Measurements from ENCODE around the gene GAGE12D. TPM values are rescaled to one million over a fixed set of nuclear protein-coding genes. Genes with fewer than 3 reads are reported as not detected.
A peak's percentile ranks its signal among the peaks of the same experiment; 100 is the strongest.
"Not testable (repeated sequence)": the region's sequence is repeated elsewhere in the genome, so short reads cannot be mapped to it uniquely, and the experiment has no call there.

Gene GAGE12D
- total and polyA plus RNA-seq, 2 donors: not detected

- not testable (repeated sequence) for H3K4me3 ChIP-seq (ENCODE audit: low read length in 2 of 2); H3K27ac ChIP-seq (ENCODE audit: low read depth in 1 of 2, low read length in 1 of 2); H3K36me3 ChIP-seq (ENCODE audit: control insufficient read depth in 2 of 2, insufficient read depth in 2 of 2, low read length in 1 of 2); H3K4me1 ChIP-seq (ENCODE audit: control insufficient read depth in 2 of 2, insufficient read depth in 2 of 2, low read length in 2 of 2); H3K27me3 ChIP-seq (ENCODE audit: control insufficient read depth in 2 of 2, insufficient read depth in 1 of 2, low read length in 1 of 2); H3K9me3 ChIP-seq (ENCODE audit: control insufficient read depth in 2 of 2, insufficient read depth in 1 of 2, low read length in 1 of 2)
- WGBS: 96% methylated on average over 24 of the region's 37 CpGs
- peak in 1 of 9 donors; percentile 1 for DNase-seq (ENCODE audit: low read depth in 6 of 9, low spot score in 9 of 9)
Measured at GRCh38 chrX:49589769-49590478, 48.4 kb downstream of the GAGE12D start.

GRCh38 chrX:49590488-49590887, 49.0 kb downstream of the GAGE12D start:
- not testable (repeated sequence) for DNase-seq (ENCODE audit: low read depth in 6 of 9, low spot score in 9 of 9); H3K36me3 ChIP-seq (ENCODE audit: control insufficient read depth in 2 of 2, insufficient read depth in 2 of 2, low read length in 1 of 2)
- WGBS: 94% methylated on average over 11 of the region's 17 CpGs

More at GRCh38 chrX:49590488-49590887, 49.0 kb downstream of the GAGE12D start:
- not testable (repeated sequence) for H3K27ac ChIP-seq (ENCODE audit: low read depth in 1 of 2, low read length in 1 of 2); H3K4me3 ChIP-seq (ENCODE audit: low read length in 2 of 2); H3K27me3 ChIP-seq (ENCODE audit: control insufficient read depth in 2 of 2, insufficient read depth in 1 of 2, low read length in 1 of 2); H3K9me3 ChIP-seq (ENCODE audit: control insufficient read depth in 2 of 2, insufficient read depth in 1 of 2, low read length in 1 of 2); H3K4me1 ChIP-seq (ENCODE audit: control insufficient read depth in 2 of 2, insufficient read depth in 2 of 2, low read length in 2 of 2)

Other genes with a start within 250 kb of the GAGE12D start
- not detected for gene GAGE10, start 238.1 kb upstream of the GAGE12D start, total RNA-seq
- not detected for gene GAGE10, start 238.1 kb upstream of the GAGE12D start, polyA plus RNA-seq
- gene GAGE12J, start 219.7 kb upstream of the GAGE12D start, total RNA-seq: not detected
- gene GAGE12J, start 219.7 kb upstream of the GAGE12D start, polyA plus RNA-seq: not detected
- not detected for gene GAGE13, start 210.2 kb upstream of the GAGE12D start, total RNA-seq
- gene GAGE13, start 210.2 kb upstream of the GAGE12D start, polyA plus RNA-seq: not detected
- not detected for gene GAGE12C, start 9.6 kb upstream of the GAGE12D start, total RNA-seq
- not detected for gene GAGE12C, start 9.6 kb upstream of the GAGE12D start, polyA plus RNA-seq
- gene GAGE12E, start 9.6 kb downstream of the GAGE12D start, total RNA-seq: not detected
- not detected for gene GAGE12E, start 9.6 kb downstream of the GAGE12D start, polyA plus RNA-seq
- not detected for gene GAGE12F, start 19.1 kb downstream of the GAGE12D start, total RNA-seq
- gene GAGE12F, start 19.1 kb downstream of the GAGE12D start, polyA plus RNA-seq: not detected
- gene GAGE12G, start 28.7 kb downstream of the GAGE12D start, total RNA-seq: not detected
- not detected for gene GAGE12G, start 28.7 kb downstream of the GAGE12D start, polyA plus RNA-seq
- not detected for gene GAGE12H, start 38.2 kb downstream of the GAGE12D start, total RNA-seq
- gene GAGE12H, start 38.2 kb downstream of the GAGE12D start, polyA plus RNA-seq: not detected
- gene GAGE2A, start 47.8 kb downstream of the GAGE12D start, total RNA-seq: not detected
- 0.14 TPM for gene GAGE2A, start 47.8 kb downstream of the GAGE12D start, polyA plus RNA-seq
- gene GAGE1, start 57.3 kb downstream of the GAGE12D start, total RNA-seq: not detected
- not detected for gene GAGE1, start 57.3 kb downstream of the GAGE12D start, polyA plus RNA-seq
- not detected for gene PAGE1, start 154.3 kb downstream of the GAGE12D start, total RNA-seq
- not detected for gene PAGE1, start 154.3 kb downstream of the GAGE12D start, polyA plus RNA-seq

All from thymus (tissue), 11 donors.